Loucy (cell line): ENCODE measurements around the gene ARL3.
A peak's percentile ranks its signal among the peaks of the same experiment; 100 is the strongest.

Experiments
- H2AFZ ChIP-seq: fragments of 200-600 bp; sonication (generic); 2 replicates; pipeline ENCODE4 v1.6.0; 2016; ENCODE audit warnings: antibody characterized with exemption, mild to moderate bottlenecking, low read length, moderate library complexity
- H3F3A ChIP-seq: fragments of 200-600 bp; 2 replicates; pipeline ENCODE4 v1.6.0; 2016; ENCODE audit warnings: antibody characterized with exemption, low read depth, mild to moderate bottlenecking
- H3K27me3 ChIP-seq: fragments of 200-600 bp; sonication (generic); 2 replicates; pipeline ENCODE4 v1.6.1; 2014; ENCODE audit warnings: low read length, mild to moderate bottlenecking; ENCODE audit not compliant: insufficient read depth, poor library complexity, severe bottlenecking
- H3K36me3 ChIP-seq: fragments of 200-600 bp; sonication (generic); 2 replicates; pipeline ENCODE4 v1.6.1; 2016; ENCODE audit warnings: low read length; ENCODE audit not compliant: insufficient read depth
- H3K4me1 ChIP-seq: fragments of 200-600 bp; sonication (generic); 2 replicates; pipeline ENCODE4 v1.5.1; 2014; ENCODE audit warnings: low read length, mild to moderate bottlenecking; ENCODE audit not compliant: insufficient read depth, poor library complexity, severe bottlenecking
- H3K4me2 ChIP-seq: fragments of 200-600 bp; sonication (generic); 2 replicates; pipeline ENCODE4 v1.6.0; 2014; ENCODE audit warnings: antibody characterized with exemption, low read length, low read depth, mild to moderate bottlenecking; ENCODE audit not compliant: poor library complexity, severe bottlenecking
- H3K4me3 ChIP-seq: fragments of 200-600 bp; sonication (generic); 2 replicates; pipeline ENCODE4 v1.5.1; 2014; ENCODE audit warnings: low read length, mild to moderate bottlenecking, mixed read lengths; ENCODE audit not compliant: poor library complexity, severe bottlenecking
- H3K79me2 ChIP-seq: fragments of 200-600 bp; sonication (generic); 2 replicates; pipeline ENCODE4 v1.6.1; 2014; ENCODE audit warnings: low read length; ENCODE audit not compliant: insufficient read depth
- H3K9ac ChIP-seq: fragments of 200-600 bp; sonication (generic); 2 replicates; pipeline ENCODE4 v1.6.0; 2014; ENCODE audit warnings: mild to moderate bottlenecking, low read depth, low read length, moderate library complexity; ENCODE audit not compliant: poor library complexity, severe bottlenecking
- H3K9me2 ChIP-seq: fragments of 200-600 bp; sonication (generic); replicated peaks from 2 replicates; pipeline ENCODE4 v1.6.1; 2016; ENCODE audit warnings: low read depth, low read length, mixed read lengths
- H3K9me3 ChIP-seq: fragments of 200-600 bp; sonication (generic); 2 replicates; pipeline ENCODE4 v1.6.1; 2014; ENCODE audit warnings: mild to moderate bottlenecking, antibody characterized with exemption, low read length, low read depth; ENCODE audit not compliant: insufficient read depth
- H4K20me1 ChIP-seq: fragments of 200-600 bp; sonication (generic); 2 replicates; pipeline ENCODE4 v1.6.0; 2014; ENCODE audit warnings: antibody characterized with exemption, low read length, mild to moderate bottlenecking; ENCODE audit not compliant: insufficient read depth, poor library complexity, severe bottlenecking
- EZH2phosphoT487 ChIP-seq: fragments of 200-600 bp; IDR thresholded peaks from 2 replicates; pipeline ENCODE4 v1.6.1; 2018; ENCODE audit warnings: antibody characterized with exemption, mild to moderate bottlenecking, moderate library complexity, borderline replicate concordance
- TF ChIP-seq, protein P1 (sequence below): fragments of 200-600 bp; sonication (generic); conservative IDR thresholded peaks from 2 replicates; pipeline ENCODE4 v1.5.1; 2014; ENCODE audit warnings: mild to moderate bottlenecking, antibody characterized with exemption, low read length

The ARL3 gene

DNA sequence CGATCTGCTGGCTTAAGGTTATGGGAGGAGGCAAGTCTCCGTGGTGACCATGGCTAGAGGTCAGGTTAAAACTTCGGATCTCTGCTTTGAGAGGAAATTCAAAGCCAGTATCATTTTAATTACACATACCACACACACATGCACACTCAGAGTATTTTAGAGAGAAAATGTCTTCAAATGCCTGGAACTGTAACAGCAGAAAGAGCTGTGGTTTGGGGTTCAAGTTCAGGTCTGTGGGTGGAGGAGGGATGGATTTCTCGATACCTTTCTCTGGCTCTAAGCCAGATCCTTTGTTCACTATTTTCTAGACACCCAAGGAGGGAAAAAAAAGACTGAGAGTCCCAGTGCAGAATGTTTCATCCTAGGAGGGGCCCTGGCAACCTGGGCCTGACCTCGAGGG is 32.5 kb downstream of the ARL3 start:
- Histone ChIP-seq H3K4me1 (peaks cover 18% of the 10 kb centered on the region), H2AFZ (no peak overlapping the region), H3K4me3 (no peak overlapping the region), H3K4me2 (no peak overlapping the region), H4K20me1 (no peaks in the 10 kb centered on the region), H3K36me3 (peaks cover 8% of the 10 kb centered on the region; the same call in 1 of the 2 replicates), H3K27me3 (no peaks in the 10 kb centered on the region), H3K9ac (no peak overlapping the region), H3F3A (no peaks in the 10 kb centered on the region), H3K79me2 (no peaks in the 10 kb centered on the region), H3K9me3 (no peaks in the 10 kb centered on the region), H3K9me2 (no peaks in the 10 kb centered on the region)
- TF ChIP-seq EZH2phosphoT487: no peak

DNA sequence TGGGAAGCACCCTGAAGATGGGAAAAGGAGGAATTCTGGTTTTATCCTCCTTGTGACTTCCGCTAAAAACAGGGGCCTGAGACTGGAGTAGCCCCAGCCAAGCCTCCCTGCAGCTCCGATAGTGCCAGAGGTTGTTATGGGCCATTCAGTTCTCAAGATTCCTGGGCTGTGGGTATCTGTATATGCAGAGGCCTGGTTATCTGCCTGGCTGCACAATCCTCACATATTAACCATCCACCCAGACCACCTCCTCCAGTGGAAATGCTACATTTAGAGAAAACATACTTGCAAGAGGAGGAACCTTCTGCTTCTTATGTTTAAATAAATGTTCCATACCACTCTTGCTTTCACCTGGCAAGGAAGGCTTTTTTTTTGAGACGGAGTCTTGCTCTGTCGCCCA is 34.6 kb downstream of the ARL3 start:
- Histone ChIP-seq H3K27me3 (no peaks in the 10 kb centered on the region), H3K36me3 (no peaks in the 10 kb centered on the region; the same call in 1 of the 2 replicates), H3K9ac (no peak overlapping the region), H3K79me2 (no peaks in the 10 kb centered on the region), H3K4me1 (peaks cover 38% of the 10 kb centered on the region), H3K9me2 (no peaks in the 10 kb centered on the region), H3F3A (no peaks in the 10 kb centered on the region), H3K9me3 (no peaks in the 10 kb centered on the region), H4K20me1 (no peaks in the 10 kb centered on the region), H3K4me3 (no peak overlapping the region), H2AFZ (no peak overlapping the region), H3K4me2 (no peak overlapping the region)
- no peak for TF ChIP-seq EZH2phosphoT487
- TF ChIP-seq, protein P1, sequence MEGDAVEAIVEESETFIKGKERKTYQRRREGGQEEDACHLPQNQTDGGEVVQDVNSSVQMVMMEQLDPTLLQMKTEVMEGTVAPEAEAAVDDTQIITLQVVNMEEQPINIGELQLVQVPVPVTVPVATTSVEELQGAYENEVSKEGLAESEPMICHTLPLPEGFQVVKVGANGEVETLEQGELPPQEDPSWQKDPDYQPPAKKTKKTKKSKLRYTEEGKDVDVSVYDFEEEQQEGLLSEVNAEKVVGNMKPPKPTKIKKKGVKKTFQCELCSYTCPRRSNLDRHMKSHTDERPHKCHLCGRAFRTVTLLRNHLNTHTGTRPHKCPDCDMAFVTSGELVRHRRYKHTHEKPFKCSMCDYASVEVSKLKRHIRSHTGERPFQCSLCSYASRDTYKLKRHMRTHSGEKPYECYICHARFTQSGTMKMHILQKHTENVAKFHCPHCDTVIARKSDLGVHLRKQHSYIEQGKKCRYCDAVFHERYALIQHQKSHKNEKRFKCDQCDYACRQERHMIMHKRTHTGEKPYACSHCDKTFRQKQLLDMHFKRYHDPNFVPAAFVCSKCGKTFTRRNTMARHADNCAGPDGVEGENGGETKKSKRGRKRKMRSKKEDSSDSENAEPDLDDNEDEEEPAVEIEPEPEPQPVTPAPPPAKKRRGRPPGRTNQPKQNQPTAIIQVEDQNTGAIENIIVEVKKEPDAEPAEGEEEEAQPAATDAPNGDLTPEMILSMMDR: no peak

DNA sequence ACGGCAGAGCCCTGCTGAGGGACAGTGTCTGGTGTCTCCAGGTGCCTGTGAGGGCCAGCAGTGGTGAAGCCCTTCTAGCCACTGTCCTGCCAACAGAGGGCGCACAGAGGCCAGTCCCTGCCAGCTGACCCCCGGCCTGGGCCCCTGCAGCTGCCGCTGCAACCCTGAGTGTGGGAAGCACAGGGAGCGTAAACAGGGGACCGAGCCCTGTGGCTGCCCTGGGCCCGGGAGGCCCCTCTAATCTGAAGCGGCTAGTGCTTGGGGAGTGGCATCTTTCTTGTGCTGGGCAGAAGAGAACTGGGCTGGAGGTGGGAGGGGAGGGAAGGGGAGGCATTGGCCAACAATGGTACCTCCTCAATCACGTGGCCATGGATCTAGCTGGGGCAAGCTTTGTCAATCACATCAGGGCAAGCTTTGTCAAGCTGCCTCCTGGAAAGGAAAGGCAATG is 35.3 kb downstream of the ARL3 start:
- H3F3A ChIP-seq: no peaks in the 10 kb centered on the region
- TF ChIP-seq, protein P1: peak; percentile 78
- no peak for TF ChIP-seq EZH2phosphoT487
- H3K36me3 ChIP-seq: no peaks in the 10 kb centered on the region; the same call in 1 of the 2 replicates
- H3K4me2 ChIP-seq: peak overlapping the region; percentile 24
- H3K79me2 ChIP-seq: no peaks in the 10 kb centered on the region
- no peaks in the 10 kb centered on the region for H3K27me3 ChIP-seq
- no peaks in the 10 kb centered on the region for H3K9me3 ChIP-seq
- no peak overlapping the region for H3K4me3 ChIP-seq
- peaks cover 45% of the 10 kb centered on the region for H3K4me1 ChIP-seq
- H4K20me1 ChIP-seq: no peaks in the 10 kb centered on the region
- H3K9me2 ChIP-seq: no peaks in the 10 kb centered on the region
- no peak overlapping the region for H2AFZ ChIP-seq
- no peak overlapping the region for H3K9ac ChIP-seq

DNA sequence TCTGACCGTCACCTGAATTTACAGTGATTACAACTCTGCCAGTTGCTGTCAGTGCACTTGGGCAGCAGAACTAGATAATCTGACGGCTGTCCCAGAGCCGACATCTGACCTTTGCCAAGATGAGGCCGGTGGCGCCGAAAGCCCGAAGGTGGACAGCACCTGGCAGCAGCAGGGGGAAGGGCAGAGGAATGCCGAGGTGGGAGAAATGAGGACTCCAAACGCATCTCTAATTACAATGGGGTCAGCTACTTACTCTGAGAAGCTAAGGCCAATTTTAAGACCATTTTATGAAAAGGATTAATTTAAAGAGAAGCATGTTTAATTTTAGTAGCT is 36.2 kb downstream of the ARL3 start:
- H3K4me1 ChIP-seq: peaks cover 52% of the 10 kb centered on the region
- H3K4me2 ChIP-seq: no peak overlapping the region
- H2AFZ ChIP-seq: no peak overlapping the region
- no peaks in the 10 kb centered on the region for H3F3A ChIP-seq
- no peaks in the 10 kb centered on the region for H3K27me3 ChIP-seq
- H3K9ac ChIP-seq: no peak overlapping the region
- H3K9me3 ChIP-seq: no peaks in the 10 kb centered on the region
- H4K20me1 ChIP-seq: no peaks in the 10 kb centered on the region
- no peaks in the 10 kb centered on the region for H3K79me2 ChIP-seq
- no peak overlapping the region for H3K4me3 ChIP-seq
- H3K36me3 ChIP-seq: no peaks in the 10 kb centered on the region; the same call in 1 of the 2 replicates
- no peaks in the 10 kb centered on the region for H3K9me2 ChIP-seq
- TF ChIP-seq EZH2phosphoT487: no peak
- TF ChIP-seq, protein P1: no peak
